Peyer's patch (tissue), 4 donors: ENCODE measurements around the gene RHOA.

Experiments
- CTCF ChIP-seq, 6 experiments: fragments of 450-650 bp in 4 of 6; fragments of 200-600 bp in 2 of 6; sonication (generic) in 1 of 6; IDR thresholded peaks; one replicate each; pipeline ENCODE4 v1.5.1; 2017 to 2019; ENCODE audit warnings: antibody characterized with exemption in 6 of 6, mild to moderate bottlenecking in 3 of 6, moderate library complexity in 1 of 6
- POLR2A ChIP-seq, 2 donors: fragments of 450-650 bp; IDR thresholded peaks; one replicate each; pipeline ENCODE4 v1.5.1; 2017; ENCODE audit warnings: antibody characterized with exemption in 2 of 2, mild to moderate bottlenecking in 2 of 2, moderate library complexity in 2 of 2

GRCh38 chr3:49358217-49358883 is 53.4 kb downstream of the RHOA start, which contains the start of gene GPX1:
- TF ChIP-seq CTCF (IDR thresholded peaks at IDR 0.05) (peak in 1 of 6 experiments; percentile 14), POLR2A (IDR thresholded peaks at IDR 0.05) (peak; percentile 86 to 96)
